ENCODE data around the gene SLC43A3. TPM values are rescaled to one million over a fixed set of nuclear protein-coding genes. Genes with fewer than 3 reads are reported as not detected.

Gene SLC43A3
- total and polyA plus RNA-seq, 9 of the 15 experiments (the other 6 are each of a cell fraction or from before 2014, with no cell fraction given), result 63.7 to 281 (median 139) TPM

DNA sequence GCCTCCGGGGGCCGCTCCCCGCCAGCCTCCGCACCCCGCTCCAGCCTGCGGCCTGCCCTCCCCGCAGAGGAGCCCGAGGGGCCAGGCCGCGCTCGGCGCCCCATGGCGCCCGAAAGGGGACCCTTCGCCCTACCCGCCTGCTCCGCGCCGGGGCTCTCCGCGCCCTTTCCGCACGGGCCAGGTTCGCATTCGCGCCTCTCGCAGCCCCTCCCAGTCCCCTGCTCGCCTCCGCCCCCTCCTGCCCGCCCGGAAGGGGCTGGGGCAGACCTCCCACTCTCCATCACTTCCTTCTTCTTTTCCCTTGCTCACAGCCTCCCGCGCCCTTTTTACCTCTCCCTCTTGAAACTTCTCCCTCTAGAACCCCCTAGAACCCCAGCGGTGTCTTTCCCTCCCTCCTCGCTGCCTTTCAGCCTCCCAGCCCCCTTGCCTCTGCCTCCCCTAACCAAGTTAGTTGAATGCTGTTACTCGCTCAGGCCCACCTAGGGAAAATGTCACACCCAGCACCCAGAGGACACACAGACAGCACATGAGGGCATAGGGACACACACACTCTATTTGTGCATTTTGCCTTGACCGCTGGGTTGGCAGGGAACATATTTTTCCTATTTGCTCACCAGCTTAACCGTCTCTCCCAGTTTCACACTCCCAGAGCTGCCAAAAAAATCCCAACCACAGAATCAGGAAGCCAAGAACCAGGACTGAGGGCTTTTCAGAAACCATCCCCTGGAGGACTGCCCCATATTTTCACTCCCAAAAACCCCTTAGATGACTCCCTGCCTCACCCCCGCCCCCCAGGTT, at the start of gene SLC43A3 (continued):
- TF ChIP-seq, protein P1, sequence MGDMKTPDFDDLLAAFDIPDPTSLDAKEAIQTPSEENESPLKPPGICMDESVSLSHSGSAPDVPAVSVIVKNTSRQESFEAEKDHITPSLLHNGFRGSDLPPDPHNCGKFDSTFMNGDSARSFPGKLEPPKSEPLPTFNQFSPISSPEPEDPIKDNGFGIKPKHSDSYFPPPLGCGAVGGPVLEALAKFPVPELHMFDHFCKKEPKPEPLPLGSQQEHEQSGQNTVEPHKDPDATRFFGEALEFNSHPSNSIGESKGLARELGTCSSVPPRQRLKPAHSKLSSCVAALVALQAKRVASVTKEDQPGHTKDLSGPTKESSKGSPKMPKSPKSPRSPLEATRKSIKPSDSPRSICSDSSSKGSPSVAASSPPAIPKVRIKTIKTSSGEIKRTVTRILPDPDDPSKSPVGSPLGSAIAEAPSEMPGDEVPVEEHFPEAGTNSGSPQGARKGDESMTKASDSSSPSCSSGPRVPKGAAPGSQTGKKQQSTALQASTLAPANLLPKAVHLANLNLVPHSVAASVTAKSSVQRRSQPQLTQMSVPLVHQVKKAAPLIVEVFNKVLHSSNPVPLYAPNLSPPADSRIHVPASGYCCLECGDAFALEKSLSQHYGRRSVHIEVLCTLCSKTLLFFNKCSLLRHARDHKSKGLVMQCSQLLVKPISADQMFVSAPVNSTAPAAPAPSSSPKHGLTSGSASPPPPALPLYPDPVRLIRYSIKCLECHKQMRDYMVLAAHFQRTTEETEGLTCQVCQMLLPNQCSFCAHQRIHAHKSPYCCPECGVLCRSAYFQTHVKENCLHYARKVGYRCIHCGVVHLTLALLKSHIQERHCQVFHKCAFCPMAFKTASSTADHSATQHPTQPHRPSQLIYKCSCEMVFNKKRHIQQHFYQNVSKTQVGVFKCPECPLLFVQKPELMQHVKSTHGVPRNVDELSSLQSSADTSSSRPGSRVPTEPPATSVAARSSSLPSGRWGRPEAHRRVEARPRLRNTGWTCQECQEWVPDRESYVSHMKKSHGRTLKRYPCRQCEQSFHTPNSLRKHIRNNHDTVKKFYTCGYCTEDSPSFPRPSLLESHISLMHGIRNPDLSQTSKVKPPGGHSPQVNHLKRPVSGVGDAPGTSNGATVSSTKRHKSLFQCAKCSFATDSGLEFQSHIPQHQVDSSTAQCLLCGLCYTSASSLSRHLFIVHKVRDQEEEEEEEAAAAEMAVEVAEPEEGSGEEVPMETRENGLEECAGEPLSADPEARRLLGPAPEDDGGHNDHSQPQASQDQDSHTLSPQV (IDR thresholded peaks at IDR 0.05), result peak; percentile 37; the same call in 1 of the 2 replicates
- TF ChIP-seq, protein P2, sequence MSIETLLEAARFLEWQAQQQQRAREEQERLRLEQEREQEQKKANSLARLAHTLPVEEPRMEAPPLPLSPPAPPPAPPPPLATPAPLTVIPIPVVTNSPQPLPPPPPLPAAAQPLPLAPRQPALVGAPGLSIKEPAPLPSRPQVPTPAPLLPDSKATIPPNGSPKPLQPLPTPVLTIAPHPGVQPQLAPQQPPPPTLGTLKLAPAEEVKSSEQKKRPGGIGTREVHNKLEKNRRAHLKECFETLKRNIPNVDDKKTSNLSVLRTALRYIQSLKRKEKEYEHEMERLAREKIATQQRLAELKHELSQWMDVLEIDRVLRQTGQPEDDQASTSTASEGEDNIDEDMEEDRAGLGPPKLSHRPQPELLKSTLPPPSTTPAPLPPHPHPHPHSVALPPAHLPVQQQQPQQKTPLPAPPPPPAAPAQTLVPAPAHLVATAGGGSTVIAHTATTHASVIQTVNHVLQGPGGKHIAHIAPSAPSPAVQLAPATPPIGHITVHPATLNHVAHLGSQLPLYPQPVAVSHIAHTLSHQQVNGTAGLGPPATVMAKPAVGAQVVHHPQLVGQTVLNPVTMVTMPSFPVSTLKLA (conservative IDR thresholded peaks at IDR 0.05), result peak in 1 of 2 experiments; percentile 34; a peak in 1 of 4 replicates
- no peak for TF ChIP-seq POLR3G (IDR thresholded peaks at IDR 0.05; ENCODE audit: extremely low read depth, insufficient read length, insufficient replicate concordance)
- no peak for TF ChIP-seq CHD1 (IDR thresholded peaks at IDR 0.05; ENCODE audit: low read length)
- TF ChIP-seq SMAD3 (CRISPR knock-in tag; conservative IDR thresholded peaks at IDR 0.05), result no peak
- TF ChIP-seq, protein P3, sequence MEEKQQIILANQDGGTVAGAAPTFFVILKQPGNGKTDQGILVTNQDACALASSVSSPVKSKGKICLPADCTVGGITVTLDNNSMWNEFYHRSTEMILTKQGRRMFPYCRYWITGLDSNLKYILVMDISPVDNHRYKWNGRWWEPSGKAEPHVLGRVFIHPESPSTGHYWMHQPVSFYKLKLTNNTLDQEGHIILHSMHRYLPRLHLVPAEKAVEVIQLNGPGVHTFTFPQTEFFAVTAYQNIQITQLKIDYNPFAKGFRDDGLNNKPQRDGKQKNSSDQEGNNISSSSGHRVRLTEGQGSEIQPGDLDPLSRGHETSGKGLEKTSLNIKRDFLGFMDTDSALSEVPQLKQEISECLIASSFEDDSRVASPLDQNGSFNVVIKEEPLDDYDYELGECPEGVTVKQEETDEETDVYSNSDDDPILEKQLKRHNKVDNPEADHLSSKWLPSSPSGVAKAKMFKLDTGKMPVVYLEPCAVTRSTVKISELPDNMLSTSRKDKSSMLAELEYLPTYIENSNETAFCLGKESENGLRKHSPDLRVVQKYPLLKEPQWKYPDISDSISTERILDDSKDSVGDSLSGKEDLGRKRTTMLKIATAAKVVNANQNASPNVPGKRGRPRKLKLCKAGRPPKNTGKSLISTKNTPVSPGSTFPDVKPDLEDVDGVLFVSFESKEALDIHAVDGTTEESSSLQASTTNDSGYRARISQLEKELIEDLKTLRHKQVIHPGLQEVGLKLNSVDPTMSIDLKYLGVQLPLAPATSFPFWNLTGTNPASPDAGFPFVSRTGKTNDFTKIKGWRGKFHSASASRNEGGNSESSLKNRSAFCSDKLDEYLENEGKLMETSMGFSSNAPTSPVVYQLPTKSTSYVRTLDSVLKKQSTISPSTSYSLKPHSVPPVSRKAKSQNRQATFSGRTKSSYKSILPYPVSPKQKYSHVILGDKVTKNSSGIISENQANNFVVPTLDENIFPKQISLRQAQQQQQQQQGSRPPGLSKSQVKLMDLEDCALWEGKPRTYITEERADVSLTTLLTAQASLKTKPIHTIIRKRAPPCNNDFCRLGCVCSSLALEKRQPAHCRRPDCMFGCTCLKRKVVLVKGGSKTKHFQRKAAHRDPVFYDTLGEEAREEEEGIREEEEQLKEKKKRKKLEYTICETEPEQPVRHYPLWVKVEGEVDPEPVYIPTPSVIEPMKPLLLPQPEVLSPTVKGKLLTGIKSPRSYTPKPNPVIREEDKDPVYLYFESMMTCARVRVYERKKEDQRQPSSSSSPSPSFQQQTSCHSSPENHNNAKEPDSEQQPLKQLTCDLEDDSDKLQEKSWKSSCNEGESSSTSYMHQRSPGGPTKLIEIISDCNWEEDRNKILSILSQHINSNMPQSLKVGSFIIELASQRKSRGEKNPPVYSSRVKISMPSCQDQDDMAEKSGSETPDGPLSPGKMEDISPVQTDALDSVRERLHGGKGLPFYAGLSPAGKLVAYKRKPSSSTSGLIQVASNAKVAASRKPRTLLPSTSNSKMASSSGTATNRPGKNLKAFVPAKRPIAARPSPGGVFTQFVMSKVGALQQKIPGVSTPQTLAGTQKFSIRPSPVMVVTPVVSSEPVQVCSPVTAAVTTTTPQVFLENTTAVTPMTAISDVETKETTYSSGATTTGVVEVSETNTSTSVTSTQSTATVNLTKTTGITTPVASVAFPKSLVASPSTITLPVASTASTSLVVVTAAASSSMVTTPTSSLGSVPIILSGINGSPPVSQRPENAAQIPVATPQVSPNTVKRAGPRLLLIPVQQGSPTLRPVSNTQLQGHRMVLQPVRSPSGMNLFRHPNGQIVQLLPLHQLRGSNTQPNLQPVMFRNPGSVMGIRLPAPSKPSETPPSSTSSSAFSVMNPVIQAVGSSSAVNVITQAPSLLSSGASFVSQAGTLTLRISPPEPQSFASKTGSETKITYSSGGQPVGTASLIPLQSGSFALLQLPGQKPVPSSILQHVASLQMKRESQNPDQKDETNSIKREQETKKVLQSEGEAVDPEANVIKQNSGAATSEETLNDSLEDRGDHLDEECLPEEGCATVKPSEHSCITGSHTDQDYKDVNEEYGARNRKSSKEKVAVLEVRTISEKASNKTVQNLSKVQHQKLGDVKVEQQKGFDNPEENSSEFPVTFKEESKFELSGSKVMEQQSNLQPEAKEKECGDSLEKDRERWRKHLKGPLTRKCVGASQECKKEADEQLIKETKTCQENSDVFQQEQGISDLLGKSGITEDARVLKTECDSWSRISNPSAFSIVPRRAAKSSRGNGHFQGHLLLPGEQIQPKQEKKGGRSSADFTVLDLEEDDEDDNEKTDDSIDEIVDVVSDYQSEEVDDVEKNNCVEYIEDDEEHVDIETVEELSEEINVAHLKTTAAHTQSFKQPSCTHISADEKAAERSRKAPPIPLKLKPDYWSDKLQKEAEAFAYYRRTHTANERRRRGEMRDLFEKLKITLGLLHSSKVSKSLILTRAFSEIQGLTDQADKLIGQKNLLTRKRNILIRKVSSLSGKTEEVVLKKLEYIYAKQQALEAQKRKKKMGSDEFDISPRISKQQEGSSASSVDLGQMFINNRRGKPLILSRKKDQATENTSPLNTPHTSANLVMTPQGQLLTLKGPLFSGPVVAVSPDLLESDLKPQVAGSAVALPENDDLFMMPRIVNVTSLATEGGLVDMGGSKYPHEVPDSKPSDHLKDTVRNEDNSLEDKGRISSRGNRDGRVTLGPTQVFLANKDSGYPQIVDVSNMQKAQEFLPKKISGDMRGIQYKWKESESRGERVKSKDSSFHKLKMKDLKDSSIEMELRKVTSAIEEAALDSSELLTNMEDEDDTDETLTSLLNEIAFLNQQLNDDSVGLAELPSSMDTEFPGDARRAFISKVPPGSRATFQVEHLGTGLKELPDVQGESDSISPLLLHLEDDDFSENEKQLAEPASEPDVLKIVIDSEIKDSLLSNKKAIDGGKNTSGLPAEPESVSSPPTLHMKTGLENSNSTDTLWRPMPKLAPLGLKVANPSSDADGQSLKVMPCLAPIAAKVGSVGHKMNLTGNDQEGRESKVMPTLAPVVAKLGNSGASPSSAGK (IDR thresholded peaks at IDR 0.05), result peak; percentile 59
- no peak for TF ChIP-seq SRSF1 (IDR thresholded peaks at IDR 0.05; ENCODE audit: low read depth, low read length)
- peak; percentile 26; the same call in 1 of the 2 replicates for TF ChIP-seq ETV5 (CRISPR knock-in tag; IDR thresholded peaks at IDR 0.05; ENCODE audit: low read depth)

Measured in K562 (cell line).